ENCODE data around the gene SRM.
"Not testable (repeated sequence)": the region's sequence is repeated elsewhere in the genome, so short reads cannot be mapped to it uniquely, and the experiment has no call there.

SRM gene

GRCh38 chr1:11042065-11042464, 17.8 kb downstream of the SRM start:
- H3K9ac ChIP-seq (ENCODE audit: low read depth, low read length) = no peak overlapping the region
- H3K9me3 ChIP-seq (replicated peaks; ENCODE audit: low read length) = no peaks in the 10 kb centered on the region
- peaks cover 10% of the 10 kb centered on the region for H3K27me3 ChIP-seq (ENCODE audit: control insufficient read depth, insufficient read depth, low read length)
- no peak overlapping the region for H3K4me2 ChIP-seq (ENCODE audit: low read length)
- H3K36me3 ChIP-seq (ENCODE audit: insufficient read depth, low read length) = no peaks in the 10 kb centered on the region
- H3K4me1 ChIP-seq (ENCODE audit: control insufficient read depth, insufficient read depth, low read length) = no peaks in the 10 kb centered on the region
- H3K4me3 ChIP-seq (ENCODE audit: low read length) = no peak overlapping the region

- no peak overlapping the region for H3K9ac ChIP-seq (ENCODE audit: low read depth, low read length)
- H3K36me3 ChIP-seq (ENCODE audit: insufficient read depth, low read length) = no peaks in the 10 kb centered on the region
- peaks cover 10% of the 10 kb centered on the region for H3K27me3 ChIP-seq (ENCODE audit: control insufficient read depth, insufficient read depth, low read length)
- no peaks in the 10 kb centered on the region for H3K9me3 ChIP-seq (replicated peaks; ENCODE audit: low read length)
- H3K4me2 ChIP-seq (ENCODE audit: low read length) = no peak overlapping the region
- no peaks in the 10 kb centered on the region for H3K4me1 ChIP-seq (ENCODE audit: control insufficient read depth, insufficient read depth, low read length)
- H3K4me3 ChIP-seq (ENCODE audit: low read length) = no peak overlapping the region
Measured at GRCh38 chr1:11041048-11041447, 18.8 kb downstream of the SRM start.

GRCh38 chr1:11040105-11040429, 19.8 kb downstream of the SRM start:
- not testable (repeated sequence) for H3K4me2 ChIP-seq (ENCODE audit: low read length); H3K4me3 ChIP-seq (ENCODE audit: low read length); H3K9ac ChIP-seq (ENCODE audit: low read depth, low read length); H3K36me3 ChIP-seq (ENCODE audit: insufficient read depth, low read length); H3K9me3 ChIP-seq (replicated peaks; ENCODE audit: low read length); H3K4me1 ChIP-seq (ENCODE audit: control insufficient read depth, insufficient read depth, low read length)
- H3K27me3 ChIP-seq (ENCODE audit: control insufficient read depth, insufficient read depth, low read length) = peaks cover 10% of the 10 kb centered on the region

- peaks cover 10% of the 10 kb centered on the region for H3K27me3 ChIP-seq (ENCODE audit: control insufficient read depth, insufficient read depth, low read length)
- H3K9me3 ChIP-seq (replicated peaks; ENCODE audit: low read length) = no peaks in the 10 kb centered on the region
- H3K4me2 ChIP-seq (ENCODE audit: low read length) = no peak overlapping the region
- no peak overlapping the region for H3K9ac ChIP-seq (ENCODE audit: low read depth, low read length)
- no peaks in the 10 kb centered on the region for H3K4me1 ChIP-seq (ENCODE audit: control insufficient read depth, insufficient read depth, low read length)
- no peaks in the 10 kb centered on the region for H3K36me3 ChIP-seq (ENCODE audit: insufficient read depth, low read length)
- no peak overlapping the region for H3K4me3 ChIP-seq (ENCODE audit: low read length)
Measured at GRCh38 chr1:11039351-11040104, 20.3 kb downstream of the SRM start.

- H3K9me3 ChIP-seq (replicated peaks; ENCODE audit: low read length) = no peaks in the 10 kb centered on the region
- no peak overlapping the region for H3K4me2 ChIP-seq (ENCODE audit: low read length)
- H3K36me3 ChIP-seq (ENCODE audit: insufficient read depth, low read length) = no peaks in the 10 kb centered on the region
- no peaks in the 10 kb centered on the region for H3K4me1 ChIP-seq (ENCODE audit: control insufficient read depth, insufficient read depth, low read length)
- no peak overlapping the region for H3K4me3 ChIP-seq (ENCODE audit: low read length)
- H3K27me3 ChIP-seq (ENCODE audit: control insufficient read depth, insufficient read depth, low read length) = peaks cover 10% of the 10 kb centered on the region
- no peak overlapping the region for H3K9ac ChIP-seq (ENCODE audit: low read depth, low read length)
Measured at GRCh38 chr1:11037740-11038182, 22.1 kb downstream of the SRM start.

GRCh38 chr1:11037019-11037739, 22.6 kb downstream of the SRM start:
- H3K4me2 ChIP-seq (ENCODE audit: low read length); H3K4me3 ChIP-seq (ENCODE audit: low read length); H3K9me3 ChIP-seq (replicated peaks; ENCODE audit: low read length); H3K36me3 ChIP-seq (ENCODE audit: insufficient read depth, low read length); H3K9ac ChIP-seq (ENCODE audit: low read depth, low read length); H3K4me1 ChIP-seq (ENCODE audit: control insufficient read depth, insufficient read depth, low read length): not testable (repeated sequence)
- peaks cover 10% of the 10 kb centered on the region for H3K27me3 ChIP-seq (ENCODE audit: control insufficient read depth, insufficient read depth, low read length)

GRCh38 chr1:11031624-11032262, 28.1 kb downstream of the SRM start:
- Histone ChIP-seq H3K27me3 (ENCODE audit: control insufficient read depth, insufficient read depth, low read length) (no peaks in the 10 kb centered on the region), H3K4me1 (ENCODE audit: control insufficient read depth, insufficient read depth, low read length) (no peaks in the 10 kb centered on the region), H3K9ac (ENCODE audit: low read depth, low read length) (no peak overlapping the region), H3K4me3 (ENCODE audit: low read length) (no peak overlapping the region), H3K36me3 (ENCODE audit: insufficient read depth, low read length) (peaks cover 23% of the 10 kb centered on the region), H3K4me2 (ENCODE audit: low read length) (no peak overlapping the region), H3K9me3 (replicated peaks; ENCODE audit: low read length) (no peaks in the 10 kb centered on the region)

- H3K4me2 ChIP-seq (ENCODE audit: low read length) = no peak overlapping the region
- H3K4me1 ChIP-seq (ENCODE audit: control insufficient read depth, insufficient read depth, low read length) = no peaks in the 10 kb centered on the region
- no peak overlapping the region for H3K9ac ChIP-seq (ENCODE audit: low read depth, low read length)
- H3K36me3 ChIP-seq (ENCODE audit: insufficient read depth, low read length) = peaks cover 31% of the 10 kb centered on the region
- H3K4me3 ChIP-seq (ENCODE audit: low read length) = no peak overlapping the region
- H3K27me3 ChIP-seq (ENCODE audit: control insufficient read depth, insufficient read depth, low read length) = no peaks in the 10 kb centered on the region
- no peaks in the 10 kb centered on the region for H3K9me3 ChIP-seq (replicated peaks; ENCODE audit: low read length)
Measured at GRCh38 chr1:11030865-11031264, 29.0 kb downstream of the SRM start.

GRCh38 chr1:11028018-11028417, 31.8 kb downstream of the SRM start:
- H3K36me3 ChIP-seq (ENCODE audit: insufficient read depth, low read length) = peaks cover 58% of the 10 kb centered on the region
- H3K4me3 ChIP-seq (ENCODE audit: low read length) = no peak overlapping the region
- no peaks in the 10 kb centered on the region for H3K9me3 ChIP-seq (replicated peaks; ENCODE audit: low read length)

GRCh38 chr1:11027316-11027715, 32.5 kb downstream of the SRM start:
- H3K4me3 ChIP-seq (ENCODE audit: low read length) = no peak overlapping the region
- H3K27me3 ChIP-seq (ENCODE audit: control insufficient read depth, insufficient read depth, low read length) = no peaks in the 10 kb centered on the region
- no peaks in the 10 kb centered on the region for H3K4me1 ChIP-seq (ENCODE audit: control insufficient read depth, insufficient read depth, low read length)
- H3K9me3 ChIP-seq (replicated peaks; ENCODE audit: low read length) = no peaks in the 10 kb centered on the region
- peaks cover 65% of the 10 kb centered on the region for H3K36me3 ChIP-seq (ENCODE audit: insufficient read depth, low read length)
- H3K4me2 ChIP-seq (ENCODE audit: low read length) = no peak overlapping the region
- no peak overlapping the region for H3K9ac ChIP-seq (ENCODE audit: low read depth, low read length)

More at GRCh38 chr1:11028018-11028417, 31.8 kb downstream of the SRM start:
- Histone ChIP-seq H3K27me3 (ENCODE audit: control insufficient read depth, insufficient read depth, low read length) (no peaks in the 10 kb centered on the region), H3K9ac (ENCODE audit: low read depth, low read length) (no peak overlapping the region), H3K4me2 (ENCODE audit: low read length) (no peak overlapping the region), H3K4me1 (ENCODE audit: control insufficient read depth, insufficient read depth, low read length) (no peaks in the 10 kb centered on the region)

- Histone ChIP-seq H3K4me3 (ENCODE audit: low read length) (no peak overlapping the region), H3K4me1 (ENCODE audit: control insufficient read depth, insufficient read depth, low read length) (no peaks in the 10 kb centered on the region), H3K27me3 (ENCODE audit: control insufficient read depth, insufficient read depth, low read length) (no peaks in the 10 kb centered on the region), H3K4me2 (ENCODE audit: low read length) (no peak overlapping the region), H3K9me3 (replicated peaks; ENCODE audit: low read length) (no peaks in the 10 kb centered on the region), H3K9ac (ENCODE audit: low read depth, low read length) (no peak overlapping the region), H3K36me3 (ENCODE audit: insufficient read depth, low read length) (peaks cover 69% of the 10 kb centered on the region)
Measured at GRCh38 chr1:11026903-11027302, 32.9 kb downstream of the SRM start.
